Measurements from ENCODE around the gene CACNA1D.

CACNA1D gene

GRCh38 chr3:53777468-53777867, 283.1 kb downstream of the CACNA1D start:
- H3K27ac ChIP-seq: no peak overlapping the region
- TF ChIP-seq CTCF (IDR thresholded peaks at IDR 0.05) (no peak), ZFX (IDR thresholded peaks at IDR 0.05; ENCODE audit: borderline replicate concordance) (no peak)

- H3K27ac ChIP-seq: no peak overlapping the region
These were observed 283.7 kb downstream of the CACNA1D start for GRCh38 chr3:53778153-53778552.

GRCh38 chr3:53780171-53780570, 285.8 kb downstream of the CACNA1D start:
- no peak overlapping the region for H3K27ac ChIP-seq
- no peak for TF ChIP-seq ZFX (IDR thresholded peaks at IDR 0.05; ENCODE audit: borderline replicate concordance)
- no peak for TF ChIP-seq CTCF (IDR thresholded peaks at IDR 0.05)

More at GRCh38 chr3:53778153-53778552, 283.7 kb downstream of the CACNA1D start:
- TF ChIP-seq CTCF (IDR thresholded peaks at IDR 0.05) (no peak), ZFX (IDR thresholded peaks at IDR 0.05; ENCODE audit: borderline replicate concordance) (no peak)

GRCh38 chr3:53780806-53781205, 286.4 kb downstream of the CACNA1D start:
- no peak for TF ChIP-seq CTCF (IDR thresholded peaks at IDR 0.05)

GRCh38 chr3:53787016-53787415, 292.6 kb downstream of the CACNA1D start:
- H3K27ac ChIP-seq: no peak overlapping the region
- TF ChIP-seq ZFX (IDR thresholded peaks at IDR 0.05; ENCODE audit: borderline replicate concordance) (no peak), CTCF (IDR thresholded peaks at IDR 0.05) (no peak)

More at GRCh38 chr3:53780806-53781205, 286.4 kb downstream of the CACNA1D start:
- H3K27ac ChIP-seq: no peak overlapping the region

- H3K27ac ChIP-seq: no peak overlapping the region
- no peak for TF ChIP-seq ZFX (IDR thresholded peaks at IDR 0.05; ENCODE audit: borderline replicate concordance)
- no peak for TF ChIP-seq CTCF (IDR thresholded peaks at IDR 0.05)
These were observed 293.6 kb downstream of the CACNA1D start for GRCh38 chr3:53788038-53788437.

- TF ChIP-seq ZFX (IDR thresholded peaks at IDR 0.05; ENCODE audit: borderline replicate concordance): no peak
- TF ChIP-seq CTCF (IDR thresholded peaks at IDR 0.05): no peak
These were observed 295.0 kb downstream of the CACNA1D start for GRCh38 chr3:53789459-53789858.

More at GRCh38 chr3:53789459-53789858, 295.0 kb downstream of the CACNA1D start:
- no peak overlapping the region for H3K27ac ChIP-seq
